Psoas muscle (tissue), 8 donors: ENCODE data around the gene WNT9B. TPM values are rescaled to one million over a fixed set of nuclear protein-coding genes. Genes with fewer than 3 reads are reported as not detected.

ENCODE experiments used
- ATAC-seq, 4 donors: fragments of 200-7000 bp; cut with Tn5 transposase; one replicate each; pipeline ENCODE4 v1.9.1; 2020; ENCODE audit warnings: moderate library complexity in 3 of 4, mild to moderate bottlenecking in 2 of 4
- DNase-seq, 2 donors: peaks; one replicate each; pipeline ENCODE4 v3.0.0-alpha.2; 2020
- H3K27ac ChIP-seq: fragments of 200-600 bp; one replicate; pipeline ENCODE4 v1.8.0; 2022
- H3K27me3 ChIP-seq, 3 donors: fragments of 200-600 bp in 1 of 3; one replicate each; pipeline versions ENCODE4 v1.6.1 to v1.8.0; 2013 to 2022; ENCODE audit warnings: low read length in 2 of 3, mild to moderate bottlenecking in 2 of 3, moderate library complexity in 1 of 3; ENCODE audit not compliant: insufficient read depth in 3 of 3
- H3K36me3 ChIP-seq, 2 donors: fragments of 200-600 bp in 1 of 2; one replicate each; pipeline versions ENCODE4 v1.6.1 to v1.8.0; 2013 to 2022; ENCODE audit warnings: low read depth in 1 of 2, mild to moderate bottlenecking in 1 of 2, moderate library complexity in 1 of 2; ENCODE audit not compliant: insufficient read depth in 1 of 2
- H3K4me1 ChIP-seq: fragments of 200-600 bp; one replicate; pipeline ENCODE4 v1.8.0; 2022
- H3K4me3 ChIP-seq: fragments of 200-600 bp; one replicate; pipeline ENCODE4 v1.8.0; 2022; ENCODE audit warnings: mild to moderate bottlenecking
- H3K9me3 ChIP-seq: fragments of 200-600 bp; one replicate; pipeline ENCODE4 v1.8.0; 2022
- WGBS, 3 donors: extraction: QIAGEN DNeasy Blood & Tissue Kit; methylation state at CpG; one replicate each; pipeline versions ENCODE4 v1.1.6 to v1.1.7; 2013; 5-methylcytosine and 5-hydroxymethylcytosine counted together
- intact Hi-C, 2 donors: fragments of 100-400 bp; cut with DNase I; formaldehyde crosslinking; loops; one replicate each; pipeline versions ENCODE4 v1.11.0 to v1.14.2; 2022
- polyA plus RNA-seq, 3 donors: library from polyadenylated mRNA; stranded (reverse); fragments of 200-250 nt; gene quantifications; one replicate each; pipeline ENCODE4 v1.2.3, GENCODE V29; 2013
- total RNA-seq, 4 donors: library from RNA; stranded (reverse); fragmentation: NEBNext Ultra II Directional in 2 of 4; extraction: Animal tissue kit (Norgen Biotek cat#: 25700) in 2 of 4; gene quantifications; one replicate each; pipeline versions ENCODE4 v1.2.1 to v1.2.4, GENCODE V29; 2021 to 2023
- TF ChIP-seq, protein P1 (sequence below): fragments of 200-600 bp; IDR thresholded peaks from one replicate; pipeline ENCODE4 v1.8.0; 2022; ENCODE audit warnings: antibody characterized with exemption
- donor health status: healthy with polysubstance abuse.
- donor health status: DM: no; HTN: no; CAD: no; lungs with moderate emphysema.
- donor health status: Bipolar disorder and iron deficiency.
- donor health status: healthy.
- donor health status: DM: yes; HTN: yes; CAD: no.
- donor health status: DM: no; HTN: no; CAD: no.
- donor health status: DM: no; HTN: no; CAD: no.
- donor health status: DM: yes; HTN: yes; CAD: no.

The WNT9B gene
- total and polyA plus RNA-seq, 7 donors = 0.05 to 0.32 (median 0.13) TPM; not detected in 3

DNA sequence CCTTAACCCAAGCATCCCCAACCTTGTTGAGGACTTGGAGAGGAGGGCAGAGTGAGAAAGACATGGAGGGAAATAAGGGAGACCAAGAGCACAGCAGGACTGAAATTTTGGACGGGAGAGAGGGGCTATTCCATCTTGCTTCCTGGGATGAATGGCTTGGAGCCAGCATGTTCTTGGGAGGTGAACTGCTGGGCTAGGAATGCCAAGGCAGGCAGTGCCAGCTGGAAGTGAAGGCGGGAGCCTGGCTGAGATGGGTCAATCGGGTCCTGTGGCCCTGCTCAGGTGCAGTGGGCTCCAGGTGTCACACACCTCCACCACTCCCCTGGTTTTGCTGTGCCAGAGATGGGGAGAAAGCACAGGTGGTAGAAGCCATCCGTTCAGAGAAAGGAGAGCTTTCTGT lies 25.5 kb downstream of the WNT9B start:
- Histone ChIP-seq H3K27ac (no peak overlapping the region), H3K27me3 (no peaks in the 10 kb centered on the region), H3K4me3 (no peak overlapping the region), H3K36me3 (no peaks in the 10 kb centered on the region), H3K4me1 (no peaks in the 10 kb centered on the region), H3K9me3 (no peaks in the 10 kb centered on the region)
- 51 to 62% (median 55%) methylated on average over 4 of the region's 4 CpGs for WGBS, 3 donors
- intact Hi-C loops = loop anchor here in 1 of 2 donors (5.0 kb wide), 1 partner anchor 455 kb away; no protein-coding TSS in a partner anchor
- ATAC-seq (no peak), DNase-seq (no peak)
- TF ChIP-seq, protein P1, sequence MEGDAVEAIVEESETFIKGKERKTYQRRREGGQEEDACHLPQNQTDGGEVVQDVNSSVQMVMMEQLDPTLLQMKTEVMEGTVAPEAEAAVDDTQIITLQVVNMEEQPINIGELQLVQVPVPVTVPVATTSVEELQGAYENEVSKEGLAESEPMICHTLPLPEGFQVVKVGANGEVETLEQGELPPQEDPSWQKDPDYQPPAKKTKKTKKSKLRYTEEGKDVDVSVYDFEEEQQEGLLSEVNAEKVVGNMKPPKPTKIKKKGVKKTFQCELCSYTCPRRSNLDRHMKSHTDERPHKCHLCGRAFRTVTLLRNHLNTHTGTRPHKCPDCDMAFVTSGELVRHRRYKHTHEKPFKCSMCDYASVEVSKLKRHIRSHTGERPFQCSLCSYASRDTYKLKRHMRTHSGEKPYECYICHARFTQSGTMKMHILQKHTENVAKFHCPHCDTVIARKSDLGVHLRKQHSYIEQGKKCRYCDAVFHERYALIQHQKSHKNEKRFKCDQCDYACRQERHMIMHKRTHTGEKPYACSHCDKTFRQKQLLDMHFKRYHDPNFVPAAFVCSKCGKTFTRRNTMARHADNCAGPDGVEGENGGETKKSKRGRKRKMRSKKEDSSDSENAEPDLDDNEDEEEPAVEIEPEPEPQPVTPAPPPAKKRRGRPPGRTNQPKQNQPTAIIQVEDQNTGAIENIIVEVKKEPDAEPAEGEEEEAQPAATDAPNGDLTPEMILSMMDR = no peak

DNA sequence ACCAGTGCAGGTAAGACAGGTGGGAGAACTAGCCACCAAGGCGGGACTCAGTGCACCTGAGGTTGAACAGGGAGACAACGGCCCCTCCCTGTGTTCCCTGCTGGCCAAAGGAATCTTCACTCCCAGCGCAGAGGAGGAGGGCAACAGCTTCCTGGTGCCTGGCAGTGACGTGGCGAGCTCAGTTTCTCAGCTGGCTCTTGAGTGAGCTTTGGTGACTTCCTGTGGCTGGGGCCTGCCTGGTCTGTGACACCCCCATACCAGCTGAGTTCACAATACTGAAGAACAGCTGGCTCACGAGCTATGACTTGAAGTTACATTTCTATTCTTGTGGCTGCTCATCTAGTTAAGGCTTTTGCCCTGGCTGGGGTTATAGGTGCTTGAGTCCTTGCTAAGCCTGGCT lies 26.1 kb downstream of the WNT9B start:
- no peak for DNase-seq

DNA sequence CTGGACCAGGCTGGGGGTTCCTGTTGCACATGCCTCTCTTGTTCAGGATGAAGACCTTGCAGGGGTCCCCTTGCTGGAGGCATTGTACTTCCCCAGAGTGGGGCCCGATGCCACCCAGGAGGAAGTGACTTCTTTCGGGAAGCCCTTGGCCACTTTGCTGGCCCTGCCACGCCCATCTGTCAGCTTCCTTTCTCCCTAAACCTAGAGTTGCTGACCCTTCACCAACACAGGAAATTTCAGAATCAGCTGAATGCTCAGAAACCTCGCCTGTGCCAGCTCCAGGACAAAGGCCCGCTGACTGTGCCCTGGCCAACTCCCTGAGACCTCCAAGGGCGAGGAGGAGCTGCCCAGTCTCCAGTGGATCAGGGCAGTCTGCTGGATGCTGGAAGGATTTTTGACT lies 26.7 kb downstream of the WNT9B start:
- TF ChIP-seq, protein P1 = no peak
- no peaks in the 10 kb centered on the region for H3K27me3 ChIP-seq
- ATAC-seq = peak in 1 of 4 donors; percentile 43
- 46 to 59% (median 51%) methylated on average over 6 of the region's 6 CpGs for WGBS, 3 donors
- DNase-seq = peak; percentile 50 to 65
- intact Hi-C loops = loop anchor here in 1 of 2 donors (5.0 kb wide), 1 partner anchor 454 kb away; no protein-coding TSS in a partner anchor
- H3K9me3 ChIP-seq = no peaks in the 10 kb centered on the region
- no peaks in the 10 kb centered on the region for H3K36me3 ChIP-seq
- H3K4me3 ChIP-seq = no peak overlapping the region
- H3K4me1 ChIP-seq = no peaks in the 10 kb centered on the region
- H3K27ac ChIP-seq = no peak overlapping the region

More for the DNA sequence above, 26.1 kb downstream of the WNT9B start:
- TF ChIP-seq, protein P1 = no peak
- Histone ChIP-seq H3K27me3 (no peaks in the 10 kb centered on the region), H3K27ac (no peak overlapping the region), H3K36me3 (no peaks in the 10 kb centered on the region), H3K4me1 (no peaks in the 10 kb centered on the region), H3K9me3 (no peaks in the 10 kb centered on the region), H3K4me3 (no peak overlapping the region)
- intact Hi-C loops = loop anchor here in 1 of 2 donors (5.0 kb wide), 1 partner anchor 455 kb away; no protein-coding TSS in a partner anchor
- WGBS, 3 donors = 68 to 77% (median 72%) methylated on average over 6 of the region's 6 CpGs
- no peak for ATAC-seq

DNA sequence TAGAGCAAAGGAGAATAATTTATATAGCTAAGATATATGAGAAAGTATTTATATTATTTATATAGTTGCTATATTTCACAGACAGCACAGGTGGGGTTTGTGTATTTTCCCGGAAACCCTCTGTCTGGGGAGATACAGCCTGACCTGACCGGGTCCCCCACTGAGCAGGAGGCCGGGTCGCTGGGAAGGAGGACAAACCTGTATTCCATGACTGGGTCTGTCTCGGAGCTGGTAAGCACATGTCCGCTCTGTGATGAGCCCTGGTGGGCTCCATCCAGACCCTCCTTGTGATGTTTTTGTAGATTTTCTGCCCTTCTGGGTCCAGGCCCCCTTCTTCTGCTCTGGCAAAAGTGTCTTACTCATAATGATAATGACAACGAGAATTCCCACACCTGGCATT lies 27.7 kb downstream of the WNT9B start:
- H3K27ac ChIP-seq = no peak overlapping the region
- H3K4me1 ChIP-seq = no peaks in the 10 kb centered on the region
- no peak overlapping the region for H3K4me3 ChIP-seq
- H3K36me3 ChIP-seq = no peaks in the 10 kb centered on the region
- DNase-seq (no peak), ATAC-seq (no peak)
- H3K27me3 ChIP-seq = peaks cover 0 to 5% (median 0%) of the 10 kb centered on the region in 3 donors
- TF ChIP-seq, protein P1 = no peak
- intact Hi-C loops = loop anchor here in 1 of 2 donors (5.0 kb wide), 1 partner anchor 453 kb away; no protein-coding TSS in a partner anchor
- no peaks in the 10 kb centered on the region for H3K9me3 ChIP-seq
- WGBS, 3 donors = 76 to 81% (median 76%) methylated on average over 7 of the region's 7 CpGs

DNA sequence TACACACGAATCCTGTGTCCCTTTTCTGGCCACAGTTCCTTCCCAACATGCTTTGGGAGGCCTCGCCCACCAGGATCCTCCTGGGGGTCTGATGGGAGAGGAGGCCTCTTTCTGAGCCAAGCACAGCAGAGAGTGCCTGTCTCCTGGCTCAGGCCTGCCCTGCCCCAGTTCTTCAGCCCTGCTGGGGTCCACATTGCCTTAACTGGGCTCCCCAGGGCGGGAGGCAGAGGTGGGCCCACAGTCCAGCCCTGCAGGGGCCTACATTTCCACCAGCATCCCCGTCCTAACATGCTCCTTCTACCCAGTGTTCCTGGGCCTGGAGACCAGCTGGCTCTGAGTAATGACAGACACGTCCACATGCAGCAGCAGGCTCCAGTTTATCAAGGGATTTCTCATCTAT lies 29.6 kb downstream of the WNT9B start:
- H3K9me3 ChIP-seq = no peaks in the 10 kb centered on the region
- intact Hi-C loops = no loop called here
- no peaks in the 10 kb centered on the region for H3K36me3 ChIP-seq
- no peak for DNase-seq
- 69 to 79% (median 72%) methylated on average over 5 of the region's 5 CpGs for WGBS, 3 donors
- no peak overlapping the region for H3K4me3 ChIP-seq
- TF ChIP-seq, protein P1 = no peak
- H3K4me1 ChIP-seq = no peaks in the 10 kb centered on the region
- H3K27ac ChIP-seq = no peak overlapping the region
- ATAC-seq = no peak
- H3K27me3 ChIP-seq = peaks cover 0 to 23% (median 5%) of the 10 kb centered on the region in 3 donors
